Right lung (tissue), 5 donors: ENCODE results near the gene SPOCK1. TPM values are rescaled to one million over a fixed set of nuclear protein-coding genes. Genes with fewer than 3 reads are reported as not detected.

Source experiments
- DNase-seq, 2 donors: peaks; one replicate each; pipeline ENCODE4 v3.0.0-alpha.2; 2013
- polyA plus RNA-seq, 5 donors: library from polyadenylated mRNA; unstranded; fragments of 120-200 nt; gene quantifications; one replicate each; pipeline versions ENCODE4 v1.2.1 to v1.2.3, GENCODE V29; 2013; ENCODE audit warnings: inconsistent platforms in 1 of 5, low replicate concordance in 1 of 5; ENCODE audit not compliant: insufficient read length in 5 of 5, insufficient read depth in 1 of 5

Gene SPOCK1
- polyA plus RNA-seq, 5 donors, result 0.43 to 1.4 (median 0.55) TPM

DNA sequence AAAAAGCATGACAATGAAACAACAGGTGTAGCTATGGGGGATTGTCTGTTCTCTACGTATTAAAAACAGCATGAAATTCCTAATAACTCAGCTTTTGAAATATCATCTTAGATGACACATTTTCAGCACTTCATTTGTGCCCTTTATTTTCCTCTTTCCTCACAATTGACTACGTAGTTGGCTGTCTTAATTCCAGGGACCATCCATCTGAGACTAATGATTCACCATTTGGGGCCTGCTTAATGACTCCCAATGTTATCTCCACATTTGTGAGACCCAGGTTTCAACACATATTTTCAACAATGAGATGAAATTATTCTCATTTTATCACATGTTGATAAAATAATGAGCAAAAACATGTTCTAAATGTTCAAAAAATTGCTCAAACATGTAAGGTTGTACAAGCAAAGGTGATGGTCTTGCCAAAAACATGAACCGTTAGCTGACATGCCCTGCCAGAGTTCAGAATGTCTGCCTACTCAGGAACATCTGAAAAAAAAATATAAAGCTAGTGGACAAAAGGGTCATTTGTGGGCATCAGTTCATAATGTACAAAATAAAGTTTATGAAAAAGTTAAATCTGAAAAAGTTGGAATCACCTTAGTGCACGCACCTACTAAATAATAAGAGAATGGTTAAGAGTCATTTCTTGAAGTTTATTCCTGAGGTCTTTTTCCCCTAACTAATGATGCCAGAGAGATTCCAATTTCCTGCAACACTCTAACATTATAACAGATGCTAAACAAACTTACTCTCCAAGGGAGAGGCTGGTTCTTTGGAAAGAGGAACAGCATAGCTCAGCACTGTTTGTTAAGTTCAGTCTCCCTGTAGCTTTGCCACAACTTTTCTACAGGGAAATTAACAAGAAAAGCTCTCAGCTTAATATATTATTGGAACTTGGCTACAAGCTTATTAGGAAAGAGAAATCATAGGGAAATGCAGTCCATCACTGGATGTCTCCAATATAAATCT is 275.5 kb downstream of the SPOCK1 start:
- no peak for DNase-seq

DNA sequence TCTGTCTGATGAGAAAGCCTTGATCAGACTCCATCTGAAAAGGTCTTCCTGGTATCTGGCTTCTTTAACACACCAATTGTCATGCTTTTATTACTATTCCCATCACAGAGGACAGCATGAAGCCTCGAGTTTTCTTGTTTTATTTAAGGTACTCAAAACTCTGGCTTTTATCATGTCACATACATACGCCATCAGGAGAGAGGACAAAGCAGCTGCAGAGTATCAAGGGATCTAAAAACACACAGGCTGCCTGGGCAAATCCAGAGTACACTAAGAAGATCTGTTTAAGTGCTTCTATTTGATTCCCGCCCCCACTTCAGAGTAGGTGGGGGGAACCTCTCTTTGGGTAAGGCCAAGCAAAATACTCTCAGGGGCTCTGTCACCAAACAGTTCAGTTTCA is 277.2 kb downstream of the SPOCK1 start:
- DNase-seq, result no peak

DNA sequence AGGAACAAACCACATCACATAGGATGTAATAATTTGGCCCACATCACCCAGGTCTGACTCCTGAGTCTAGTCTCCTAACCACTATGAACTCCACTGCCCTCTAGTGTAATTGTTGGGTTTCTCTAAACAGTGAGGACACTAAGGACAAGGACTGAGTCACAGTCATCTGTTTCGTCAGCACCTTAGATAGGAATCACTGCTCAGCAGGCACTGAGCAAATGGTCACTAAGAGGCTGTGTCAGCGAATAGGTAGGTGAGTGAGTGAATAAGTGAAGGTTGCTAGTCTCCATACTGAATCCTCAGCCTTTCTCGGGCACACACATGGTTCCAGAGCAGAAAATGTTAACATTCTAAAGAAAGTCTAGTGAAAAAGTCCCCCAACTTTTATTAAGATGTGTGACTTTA is 278.6 kb downstream of the SPOCK1 start:
- DNase-seq, result no peak

DNA sequence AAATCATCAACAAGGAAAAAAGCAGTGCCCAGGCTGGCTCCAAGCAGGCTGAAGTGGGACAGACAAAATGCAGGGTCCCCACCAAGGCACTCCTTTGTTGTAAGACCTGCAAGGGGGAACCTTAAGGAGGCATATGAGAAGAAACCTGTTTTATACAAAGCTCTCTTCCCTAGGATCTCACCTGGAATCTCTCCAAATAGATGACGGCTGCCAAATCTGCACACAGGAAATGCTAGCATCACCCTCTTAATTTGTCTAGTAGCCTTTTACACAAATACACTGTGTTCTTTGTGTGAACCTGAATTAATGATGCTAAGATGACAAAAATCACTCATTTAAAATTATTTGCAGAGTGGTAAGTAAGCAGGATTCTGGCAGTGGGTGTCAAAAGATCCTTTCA is 280.2 kb downstream of the SPOCK1 start:
- DNase-seq, result no peak

DNA sequence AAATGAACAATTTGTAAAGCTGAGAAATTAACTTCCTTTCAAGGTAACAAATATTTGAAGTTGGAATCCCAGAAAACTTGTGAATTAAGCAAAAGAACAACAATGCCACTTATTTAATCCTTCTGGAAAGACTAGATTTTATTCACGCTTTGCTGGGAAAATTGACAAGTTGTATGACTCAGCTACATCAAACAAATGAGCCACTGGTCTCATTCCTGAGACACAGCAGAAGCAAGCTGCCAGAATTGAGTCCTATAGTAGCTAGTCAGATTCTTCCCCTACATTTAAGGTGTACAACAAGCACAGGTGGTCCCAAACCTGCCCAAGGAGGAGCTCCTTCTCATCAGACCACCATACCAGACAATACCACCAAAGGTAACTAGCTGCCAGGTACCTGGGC is 280.7 kb downstream of the SPOCK1 start:
- no peak for DNase-seq

DNA sequence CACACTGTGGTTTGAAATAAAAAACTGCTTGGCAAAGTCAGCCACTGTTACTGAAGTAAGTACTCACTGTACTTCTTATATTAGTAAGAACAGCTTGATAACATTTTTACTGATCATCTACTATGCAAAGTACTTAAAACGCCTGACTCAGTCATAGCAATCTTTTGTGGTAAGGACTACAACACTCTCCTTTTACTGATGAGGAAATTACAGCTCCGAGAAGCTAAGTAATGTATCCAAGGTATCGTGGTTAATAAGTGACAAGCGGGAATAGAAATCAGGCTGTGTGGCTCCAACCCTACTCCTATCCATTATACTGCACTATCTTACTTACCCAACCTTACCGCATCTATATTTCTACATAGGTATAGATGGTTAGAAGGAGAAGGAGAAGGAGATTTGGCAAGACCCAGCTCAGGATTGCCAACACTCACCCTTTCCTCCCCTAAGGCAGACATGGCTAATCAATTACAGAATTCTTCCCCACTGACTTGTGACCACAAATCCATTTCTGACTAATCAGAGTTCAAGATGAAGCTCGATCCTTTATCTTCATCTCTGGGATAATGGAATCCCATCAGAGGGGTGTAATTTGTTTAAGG is 281.4 kb downstream of the SPOCK1 start:
- DNase-seq, result no peak

DNA sequence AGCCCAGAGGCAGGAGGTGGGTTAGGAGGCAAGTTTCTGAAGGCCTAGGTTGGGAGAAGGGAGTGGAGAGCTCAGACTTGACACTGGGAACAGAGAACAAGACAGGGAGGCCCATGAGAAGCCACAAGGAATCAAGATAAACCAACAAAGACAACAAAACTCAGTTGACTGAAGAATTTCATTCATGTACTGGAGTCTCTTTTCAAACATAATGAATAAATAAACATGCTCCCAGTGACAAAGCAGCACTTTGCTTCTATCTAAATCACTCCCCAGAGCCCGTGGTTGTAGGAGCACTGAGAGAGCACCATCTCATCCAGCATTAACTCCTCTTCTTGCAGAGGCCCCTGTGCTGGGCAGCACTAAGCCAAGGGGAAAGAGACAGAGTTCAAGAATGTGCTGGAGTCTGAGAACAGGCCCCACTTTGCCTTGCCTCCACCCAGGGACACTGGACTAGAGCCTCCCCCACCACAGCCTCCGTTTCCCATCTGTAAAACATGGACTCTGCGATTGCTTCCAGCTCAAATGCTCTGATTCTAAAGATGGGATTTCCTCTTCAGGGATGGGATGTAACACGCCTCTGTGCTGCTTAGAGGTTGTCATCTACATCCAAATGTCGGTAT is 282.0 kb downstream of the SPOCK1 start:
- DNase-seq, result no peak

DNA sequence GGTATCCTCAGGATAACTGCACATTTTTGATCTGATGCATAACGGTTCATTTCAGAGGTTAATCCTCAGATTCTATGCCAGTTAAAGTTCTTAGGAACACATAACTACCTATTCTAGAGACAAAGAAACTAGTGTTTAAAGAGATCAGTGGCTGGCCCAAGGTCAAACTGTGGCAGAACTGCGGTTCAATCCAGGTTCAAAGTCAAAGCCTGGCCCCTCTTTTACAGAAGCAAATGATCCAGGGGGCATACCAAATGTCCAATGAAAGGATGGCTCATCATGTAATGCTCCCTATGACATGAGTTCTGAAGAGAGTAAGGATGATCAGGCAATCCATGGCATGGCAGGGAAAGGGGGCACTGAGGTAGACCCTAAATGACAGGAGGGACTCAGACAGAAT is 283.3 kb downstream of the SPOCK1 start:
- DNase-seq, result no peak

DNA sequence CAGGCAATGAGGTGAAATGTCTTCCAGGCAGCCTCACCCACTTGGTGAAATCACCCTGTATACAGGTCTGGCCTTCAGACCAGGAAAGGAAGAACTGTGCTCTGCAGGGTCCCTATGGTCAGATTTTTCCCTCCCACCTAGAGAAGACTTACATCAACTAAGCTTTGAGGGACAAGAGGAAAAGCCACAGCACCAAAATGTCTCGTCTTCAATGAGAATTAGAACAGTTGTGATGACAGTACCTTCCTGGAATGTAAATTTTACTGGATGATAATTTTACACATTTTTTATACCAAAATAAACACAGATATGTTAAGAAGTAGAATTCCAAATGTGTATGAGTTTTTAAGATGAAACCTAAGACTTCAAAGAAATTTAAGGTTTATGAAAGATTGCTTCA is 283.9 kb downstream of the SPOCK1 start:
- DNase-seq, result no peak

DNA sequence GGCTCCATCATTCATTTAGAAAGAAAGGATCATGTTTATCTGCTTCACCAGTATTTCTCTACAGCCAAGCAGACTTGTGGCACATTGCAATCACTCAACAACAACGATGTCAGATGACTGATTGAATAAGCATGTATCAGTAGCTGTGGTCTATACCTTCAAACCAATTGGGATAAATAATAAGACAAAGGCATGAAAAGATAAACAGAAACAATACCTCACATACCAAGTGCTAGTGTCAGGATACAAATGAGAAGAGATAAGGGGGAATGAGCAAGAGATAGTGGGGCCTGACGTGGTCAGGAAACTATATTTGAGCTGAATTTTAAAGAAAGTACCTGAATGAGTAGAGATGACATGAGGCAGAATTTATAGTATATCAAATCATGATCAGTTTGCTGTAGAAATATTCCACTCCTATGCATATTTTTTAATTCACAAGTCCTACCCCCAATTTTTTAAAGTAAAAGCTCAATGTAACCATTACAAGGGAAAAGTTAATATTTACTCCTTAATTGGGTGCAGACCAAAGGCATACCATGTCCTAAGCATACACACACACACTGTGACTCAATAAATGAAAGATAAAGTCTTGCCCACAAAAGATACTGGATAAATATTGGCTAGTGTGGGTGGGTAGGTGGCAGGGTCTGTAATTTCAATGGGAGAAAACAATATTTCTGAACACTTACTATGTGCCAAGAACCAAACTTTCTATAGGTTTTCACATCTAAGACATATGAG is 284.5 kb downstream of the SPOCK1 start:
- DNase-seq, result no peak

DNA sequence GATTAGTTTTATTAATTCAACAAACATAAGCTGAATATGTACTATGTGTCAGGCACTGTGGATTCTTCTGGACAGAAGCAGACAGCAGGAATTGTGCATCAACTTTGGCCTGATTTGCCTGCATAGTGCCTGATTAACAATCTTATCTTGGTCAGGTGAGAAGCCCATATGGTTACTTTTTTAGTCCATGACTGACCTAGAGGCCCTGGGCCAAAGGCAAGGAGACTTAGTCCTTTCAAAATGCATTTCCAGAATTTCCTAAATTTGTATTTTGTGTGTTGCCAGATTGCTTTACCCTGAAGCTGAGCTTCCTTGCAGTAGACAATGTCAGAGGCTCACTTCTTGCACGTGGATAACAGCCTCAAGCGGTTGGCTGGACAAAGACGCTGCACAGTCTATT is 286.7 kb downstream of the SPOCK1 start:
- DNase-seq, result no peak

DNA sequence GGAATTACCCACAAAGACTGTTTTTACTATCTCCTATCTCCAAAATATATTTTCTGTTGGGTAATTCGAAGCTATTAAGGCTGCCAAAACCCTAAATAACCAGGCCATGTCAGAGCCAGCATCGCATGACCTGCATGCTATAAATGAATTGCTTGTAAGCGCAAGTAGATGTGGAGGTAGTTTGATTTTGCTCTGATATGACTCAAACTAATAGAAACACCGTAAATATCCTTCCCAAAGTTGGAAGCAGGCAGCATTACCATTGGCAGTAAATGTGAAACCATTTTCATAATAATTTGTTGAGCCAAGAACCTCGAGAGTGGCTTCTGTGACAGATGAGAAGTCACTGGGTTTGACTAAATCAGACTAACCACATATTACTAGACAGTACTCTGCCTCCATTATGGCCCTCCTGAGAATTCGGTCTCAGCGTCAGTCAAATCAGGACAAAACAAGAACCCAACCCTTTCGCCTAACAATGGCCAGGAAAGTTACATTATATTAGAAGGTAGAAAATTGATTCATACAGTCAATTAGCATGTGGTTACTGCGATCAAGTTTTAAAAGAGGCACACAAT is 289.8 kb downstream of the SPOCK1 start:
- no peak for DNase-seq

DNA sequence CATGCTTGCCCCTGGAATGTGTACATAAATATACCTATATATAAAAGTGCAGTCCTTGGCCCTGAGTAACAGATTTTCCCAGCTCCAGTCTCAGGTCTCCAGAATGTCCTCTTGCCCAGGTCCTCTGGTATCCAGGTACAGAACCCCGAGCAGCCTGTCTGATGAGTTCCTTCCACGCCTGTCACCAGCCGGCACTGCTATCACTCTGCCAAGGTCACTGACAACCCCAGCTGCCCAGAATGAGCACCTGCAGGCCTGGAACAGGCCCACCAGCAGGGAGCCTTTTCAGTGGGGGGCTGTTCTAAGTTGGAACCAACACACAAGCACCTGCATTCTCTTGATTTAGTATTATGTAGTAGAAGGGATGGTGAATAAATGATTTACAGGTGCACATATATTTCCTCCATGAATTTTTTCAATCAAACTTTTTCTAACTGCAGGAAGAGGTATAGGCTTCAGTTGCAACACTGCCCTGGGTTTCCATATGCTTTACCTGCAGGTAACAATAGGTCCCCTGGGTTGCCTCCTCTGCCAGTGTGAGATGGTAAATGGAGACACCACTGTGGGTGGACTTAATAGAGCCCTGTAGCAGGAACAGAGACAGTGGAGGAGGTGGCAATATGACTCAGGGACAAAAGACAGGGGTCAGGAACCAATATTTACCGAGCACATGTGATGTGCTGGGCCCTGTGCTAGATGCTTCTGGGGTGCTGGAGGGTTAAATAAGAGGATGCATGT is 291.9 kb downstream of the SPOCK1 start:
- no peak for DNase-seq

DNA sequence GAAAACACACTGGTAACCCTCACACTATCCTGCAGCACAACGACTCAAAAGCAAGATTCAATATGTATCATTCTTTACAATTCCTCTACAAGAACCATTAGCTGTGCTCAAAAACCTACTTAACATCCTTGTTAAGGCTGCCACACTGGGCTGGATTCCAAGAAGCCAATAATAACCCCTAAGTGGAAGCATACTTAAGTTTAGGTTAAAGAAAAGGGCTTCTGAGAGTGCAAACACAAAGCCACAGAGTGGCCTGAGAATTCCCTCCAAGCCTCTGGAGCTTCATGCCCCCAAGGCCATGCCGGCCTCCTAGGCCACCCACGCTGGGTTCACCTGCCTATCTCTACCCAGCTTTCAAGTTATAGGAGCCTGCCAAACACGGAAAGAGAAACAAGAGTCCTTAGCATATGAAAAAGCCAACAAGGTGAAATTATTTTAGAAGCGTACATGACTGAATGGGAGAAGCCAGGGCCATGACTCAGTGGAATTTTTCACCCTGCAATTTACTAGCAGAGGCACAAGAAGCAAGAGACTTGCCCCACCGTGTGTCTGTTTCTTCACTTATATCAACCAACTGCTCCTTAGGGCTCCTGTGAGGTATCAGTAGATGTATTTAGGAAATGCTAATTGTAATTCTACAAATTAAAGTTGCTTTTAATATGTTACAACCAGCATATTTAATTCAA is 293.0 kb downstream of the SPOCK1 start:
- peak; percentile 61 to 67 for DNase-seq

DNA sequence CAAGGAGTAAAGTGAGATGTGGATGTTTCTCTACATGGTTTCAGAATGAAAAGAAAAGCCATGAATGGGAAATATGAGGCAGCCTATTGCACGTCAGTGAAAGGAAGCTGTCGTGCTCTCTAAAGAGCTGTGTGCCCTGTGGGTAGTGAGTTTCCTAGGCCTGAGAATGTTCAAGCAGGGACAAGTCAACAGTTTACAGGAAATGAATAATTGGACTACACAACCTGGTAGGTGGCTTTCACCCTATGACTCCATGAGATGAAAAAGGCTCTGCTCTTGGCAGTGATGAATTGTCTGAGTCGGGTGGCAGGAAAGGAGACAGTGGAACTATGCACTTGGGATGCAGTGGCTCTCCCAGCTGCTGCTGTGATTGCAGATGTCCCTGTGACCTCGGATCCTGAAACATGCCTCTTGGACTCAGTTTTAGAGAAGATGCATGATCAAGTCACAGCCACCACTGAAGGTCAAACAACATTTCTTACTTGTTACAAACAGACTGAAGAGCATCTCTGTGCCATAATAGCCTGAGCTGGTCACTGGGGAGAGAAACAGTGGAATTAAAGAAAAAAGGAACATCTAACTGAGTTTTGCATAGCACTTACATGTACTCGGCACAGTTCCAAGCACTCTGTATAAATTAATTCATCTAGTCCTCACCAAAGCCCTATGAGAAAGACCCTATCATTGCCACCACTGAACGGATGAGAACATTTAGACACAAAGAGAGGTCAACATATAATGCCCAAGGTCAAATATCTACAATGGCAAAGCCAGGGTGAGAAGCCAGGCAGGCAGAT is 293.7 kb downstream of the SPOCK1 start:
- DNase-seq, result no peak

DNA sequence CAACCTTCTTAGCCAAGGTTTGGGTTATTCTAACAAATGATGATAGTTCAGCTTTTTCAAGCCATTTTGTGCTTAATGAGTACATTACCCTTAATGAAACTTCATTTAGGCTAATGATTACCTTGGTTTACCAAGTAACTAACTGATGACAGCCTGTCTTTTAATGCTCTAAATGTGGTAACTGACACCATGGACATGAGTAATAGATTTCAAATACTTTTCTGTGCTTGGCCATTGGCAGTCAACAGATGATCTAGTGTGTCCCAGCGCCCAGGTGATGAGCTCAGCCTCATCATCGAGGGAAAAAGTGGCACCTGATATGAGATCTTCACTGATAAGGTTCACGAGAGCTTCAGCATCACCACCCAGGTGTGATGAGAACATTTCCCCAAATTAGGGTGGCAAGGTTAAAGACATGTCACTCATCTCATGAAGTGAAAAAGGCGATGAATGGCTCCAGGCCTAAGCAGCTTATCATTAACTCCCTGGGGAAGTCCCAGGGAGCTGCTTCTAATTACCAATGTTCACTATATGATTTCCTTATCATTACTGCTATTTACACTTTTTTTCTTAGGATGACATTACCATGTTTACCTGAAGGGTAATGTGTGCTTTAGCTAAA is 296.0 kb downstream of the SPOCK1 start:
- no peak for DNase-seq

DNA sequence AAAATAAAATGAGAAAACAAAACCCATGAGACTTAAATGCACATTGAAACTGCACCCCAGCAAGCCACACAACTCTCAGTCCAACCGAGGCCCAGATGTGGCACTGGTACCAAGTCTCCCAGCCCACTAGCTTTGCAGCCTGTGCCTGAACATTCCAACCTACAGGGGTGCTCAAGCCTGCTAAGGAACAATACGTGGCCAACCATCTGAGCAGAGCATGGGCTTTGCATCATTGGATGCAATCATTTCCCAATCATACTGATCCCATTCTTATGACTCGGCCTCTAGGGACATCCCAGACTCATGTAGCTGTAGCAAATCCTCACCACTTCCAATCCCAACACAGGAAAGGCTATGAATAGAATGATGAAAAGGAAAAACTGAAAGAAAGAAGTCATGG is 297.2 kb downstream of the SPOCK1 start:
- DNase-seq, result no peak

DNA sequence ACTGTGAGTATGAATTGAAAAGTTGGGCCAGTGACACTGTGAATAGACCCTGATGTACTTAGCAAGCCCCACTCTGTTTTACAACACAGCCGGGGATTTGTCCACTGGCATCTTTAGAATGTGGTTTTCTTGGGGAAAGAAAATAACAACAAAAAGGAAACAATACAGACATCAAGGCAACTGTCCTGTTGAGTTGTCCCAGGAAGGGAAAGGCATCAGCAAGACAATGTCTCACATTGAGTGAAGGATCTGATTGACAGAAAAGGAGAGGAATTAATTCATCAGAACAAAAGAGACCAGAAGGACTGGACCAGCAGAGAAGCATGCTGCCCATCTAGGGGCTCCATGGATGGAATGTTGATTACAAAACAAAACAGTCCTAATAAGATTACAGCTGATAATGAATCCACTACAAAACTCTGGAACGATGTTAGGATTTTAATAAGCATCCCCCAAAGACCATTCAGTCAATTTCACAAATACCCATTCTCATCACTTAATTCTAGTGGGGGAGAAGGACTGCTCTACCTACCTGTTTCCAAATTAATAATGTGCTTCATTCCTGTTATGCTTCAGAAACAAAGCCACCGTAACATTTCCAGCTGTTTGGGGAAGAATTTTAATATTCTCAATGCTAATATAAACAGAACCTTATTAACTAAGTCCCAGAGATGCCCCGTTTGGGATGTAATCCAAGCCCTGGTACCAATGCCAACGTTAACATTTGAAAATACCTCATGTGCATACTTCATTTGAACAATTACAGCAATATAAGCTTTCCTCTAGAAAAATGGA is 298.0 kb downstream of the SPOCK1 start:
- DNase-seq, result no peak
